ENCODE results near the gene HINT3. TPM values are rescaled to one million over a fixed set of nuclear protein-coding genes. Genes with fewer than 3 reads are reported as not detected.

The HINT3 gene
- total and polyA plus RNA-seq, 9 donors: 22.4 to 31.1 (median 27.0) TPM

DNA sequence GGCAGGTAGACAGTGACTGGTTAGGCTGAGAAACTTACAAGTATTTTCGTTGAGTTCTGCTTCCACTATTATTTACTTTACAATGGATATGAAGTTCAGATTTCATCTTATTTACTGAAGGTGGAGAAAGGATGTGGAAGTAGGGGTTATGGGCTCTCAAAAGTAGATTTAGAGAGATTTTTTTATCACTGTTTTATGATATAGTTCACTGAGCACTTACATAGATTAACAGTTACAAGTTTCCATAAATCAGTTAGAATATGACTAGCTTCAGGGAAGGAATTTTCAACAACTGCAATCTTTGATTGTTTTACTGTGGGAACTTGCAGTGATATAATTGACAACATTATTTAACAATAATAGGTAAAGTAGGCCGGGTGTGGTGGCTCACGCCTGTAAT is 22.5 kb downstream of the HINT3 start:
- no peak overlapping the region for H3K4me3 ChIP-seq (ENCODE audit: low read length)
- peaks cover 4% of the 10 kb centered on the region for H3K36me3 ChIP-seq (ENCODE audit: control insufficient read depth, insufficient read depth, low read length)

GRCh38 chr6:125981571-125982185 is 25.1 kb downstream of the HINT3 start:
- no peaks in the 10 kb centered on the region for H3K4me1 ChIP-seq (ENCODE audit: control insufficient read depth, insufficient read depth, low read length)
- no peaks in the 10 kb centered on the region for H3K36me3 ChIP-seq (ENCODE audit: control insufficient read depth, insufficient read depth, low read length)
- H3K27me3 ChIP-seq (ENCODE audit: control insufficient read depth, insufficient read depth, low read length): no peaks in the 10 kb centered on the region
- H3K27ac ChIP-seq (ENCODE audit: low read length): no peak overlapping the region
- no peaks in the 10 kb centered on the region for H3K9me3 ChIP-seq (replicated peaks; ENCODE audit: control insufficient read depth, low read depth, low read length)
- no peak overlapping the region for H3K4me3 ChIP-seq (ENCODE audit: low read length)
- DNase-seq: no peak
- WGBS (ENCODE audit: insufficient coverage): 100% methylated on average over 1 of the region's 2 CpGs

More for the DNA sequence above, 22.5 kb downstream of the HINT3 start:
- Histone ChIP-seq H3K27ac (ENCODE audit: low read length) (no peak overlapping the region), H3K4me1 (ENCODE audit: control insufficient read depth, insufficient read depth, low read length) (no peaks in the 10 kb centered on the region), H3K27me3 (ENCODE audit: control insufficient read depth, insufficient read depth, low read length) (no peaks in the 10 kb centered on the region), H3K9me3 (replicated peaks; ENCODE audit: control insufficient read depth, low read depth, low read length) (no peaks in the 10 kb centered on the region)
- DNase-seq: no peak
- no CpG with 5 or more reads among the region's 3 CpGs for WGBS (ENCODE audit: insufficient coverage)

- Histone ChIP-seq H3K27ac (ENCODE audit: low read length) (no peak overlapping the region), H3K4me3 (ENCODE audit: low read length) (no peak overlapping the region), H3K36me3 (ENCODE audit: control insufficient read depth, insufficient read depth, low read length) (no peaks in the 10 kb centered on the region), H3K4me1 (ENCODE audit: control insufficient read depth, insufficient read depth, low read length) (peaks cover 2% of the 10 kb centered on the region), H3K9me3 (replicated peaks; ENCODE audit: control insufficient read depth, low read depth, low read length) (no peaks in the 10 kb centered on the region), H3K27me3 (ENCODE audit: control insufficient read depth, insufficient read depth, low read length) (no peaks in the 10 kb centered on the region)
- no peak for DNase-seq
- no CpG with 5 or more reads among the region's 4 CpGs for WGBS (ENCODE audit: insufficient coverage)
Measured at GRCh38 chr6:125983246-125983945, 26.8 kb downstream of the HINT3 start.

GRCh38 chr6:125984311-125984710 is 27.7 kb downstream of the HINT3 start:
- no peak overlapping the region for H3K4me3 ChIP-seq (ENCODE audit: low read length)
- DNase-seq: no peak
- H3K36me3 ChIP-seq (ENCODE audit: control insufficient read depth, insufficient read depth, low read length): no peaks in the 10 kb centered on the region
- H3K27me3 ChIP-seq (ENCODE audit: control insufficient read depth, insufficient read depth, low read length): no peaks in the 10 kb centered on the region
- no CpG with 5 or more reads among the region's 2 CpGs for WGBS (ENCODE audit: insufficient coverage)
- H3K9me3 ChIP-seq (replicated peaks; ENCODE audit: control insufficient read depth, low read depth, low read length): no peaks in the 10 kb centered on the region
- H3K27ac ChIP-seq (ENCODE audit: low read length): no peak overlapping the region
- peaks cover 2% of the 10 kb centered on the region for H3K4me1 ChIP-seq (ENCODE audit: control insufficient read depth, insufficient read depth, low read length)

GRCh38 chr6:125985522-125985921 is 29.0 kb downstream of the HINT3 start:
- WGBS (ENCODE audit: insufficient coverage): 59% methylated on average over 2 of the region's 4 CpGs
- H3K4me3 ChIP-seq (ENCODE audit: low read length): peak overlapping the region; percentile 86

DNA sequence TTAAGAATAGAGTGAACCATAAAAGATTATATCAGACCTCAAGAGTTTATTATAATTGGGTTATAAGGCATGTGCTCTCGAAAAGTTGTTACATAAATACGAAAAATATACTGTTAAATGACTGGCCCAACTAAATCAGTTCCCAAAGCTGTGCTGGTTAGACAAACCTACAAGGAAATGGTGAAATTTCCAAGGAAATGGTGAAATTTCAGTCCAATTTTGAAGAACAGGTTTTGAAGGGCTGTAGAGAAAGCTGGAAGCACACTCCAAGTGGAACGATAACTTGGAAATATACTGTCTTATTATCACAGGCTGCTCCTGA is 29.4 kb downstream of the HINT3 start:
- no peak for DNase-seq
- no peaks in the 10 kb centered on the region for H3K36me3 ChIP-seq (ENCODE audit: control insufficient read depth, insufficient read depth, low read length)
- no peaks in the 10 kb centered on the region for H3K9me3 ChIP-seq (replicated peaks; ENCODE audit: control insufficient read depth, low read depth, low read length)
- no CpG with 5 or more reads among the region's 3 CpGs for WGBS (ENCODE audit: insufficient coverage)
- H3K27me3 ChIP-seq (ENCODE audit: control insufficient read depth, insufficient read depth, low read length): no peaks in the 10 kb centered on the region
- peak overlapping the region; percentile 86 for H3K4me3 ChIP-seq (ENCODE audit: low read length)
- H3K4me1 ChIP-seq (ENCODE audit: control insufficient read depth, insufficient read depth, low read length): peaks cover 2% of the 10 kb centered on the region
- H3K27ac ChIP-seq (ENCODE audit: low read length): peak overlapping the region; percentile 74

More at GRCh38 chr6:125985522-125985921, 29.0 kb downstream of the HINT3 start:
- H3K36me3 ChIP-seq (ENCODE audit: control insufficient read depth, insufficient read depth, low read length): no peaks in the 10 kb centered on the region
- H3K9me3 ChIP-seq (replicated peaks; ENCODE audit: control insufficient read depth, low read depth, low read length): no peaks in the 10 kb centered on the region
- no peaks in the 10 kb centered on the region for H3K27me3 ChIP-seq (ENCODE audit: control insufficient read depth, insufficient read depth, low read length)
- H3K27ac ChIP-seq (ENCODE audit: low read length): no peak overlapping the region
- peaks cover 2% of the 10 kb centered on the region for H3K4me1 ChIP-seq (ENCODE audit: control insufficient read depth, insufficient read depth, low read length)
- DNase-seq: no peak

DNA sequence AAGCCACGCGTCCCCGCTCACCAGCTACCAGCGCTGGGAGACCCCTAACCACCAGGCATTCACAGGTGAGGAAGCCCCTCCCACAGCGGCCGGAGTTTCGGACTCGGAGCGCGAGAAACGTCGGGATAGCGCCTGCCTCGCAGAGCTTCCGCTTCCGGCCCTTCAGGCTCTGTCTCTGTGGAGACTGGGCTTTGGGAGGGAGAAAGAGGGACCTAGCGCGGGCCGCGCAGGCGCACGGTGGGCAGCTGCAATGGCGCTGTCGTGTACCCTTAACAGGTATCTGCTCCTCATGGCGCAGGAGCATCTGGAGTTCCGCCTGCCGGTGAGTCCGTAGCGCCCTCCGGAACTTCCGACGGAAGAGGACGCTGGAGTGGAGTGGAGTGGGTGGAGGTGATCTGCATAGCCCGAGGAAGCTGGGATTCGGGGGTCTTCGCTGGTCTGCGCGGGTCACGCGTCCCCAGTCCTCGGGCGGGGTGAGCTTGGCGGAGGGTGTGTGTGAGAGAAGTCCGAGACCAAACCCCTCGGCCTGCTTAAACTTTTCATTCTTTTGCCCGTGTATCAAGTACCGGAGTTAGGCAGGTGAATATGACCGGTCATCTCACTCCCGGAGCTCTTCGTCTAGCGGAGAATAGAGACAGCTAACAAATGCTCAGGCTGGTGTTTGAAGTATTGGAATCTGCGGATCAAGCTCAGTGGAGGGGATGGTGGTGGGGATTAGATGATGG is 29.9 kb downstream of the HINT3 start, which contains the start of gene TRMT11:
TSS of gene TRMT11 (plus strand) at position 240 of the 725 bp plus-strand sequence. CDS start at position 251, 11 bp downstream.
- Histone ChIP-seq H3K27me3 (ENCODE audit: control insufficient read depth, insufficient read depth, low read length) (no peaks in the 10 kb centered on the region), H3K4me1 (ENCODE audit: control insufficient read depth, insufficient read depth, low read length) (peaks cover 2% of the 10 kb centered on the region), H3K4me3 (ENCODE audit: low read length) (peak within 1 kb of the TSS; percentile 86), H3K27ac (ENCODE audit: low read length) (peak within 1 kb of the TSS; percentile 74), H3K9me3 (replicated peaks; ENCODE audit: control insufficient read depth, low read depth, low read length) (no peaks in the 10 kb centered on the region), H3K36me3 (ENCODE audit: control insufficient read depth, insufficient read depth, low read length) (no peaks in the 10 kb centered on the region)
- peak; percentile 96 for DNase-seq
- under 1% methylated on average over 41 of the region's 52 CpGs for WGBS (ENCODE audit: insufficient coverage)

- no peaks in the 10 kb centered on the region for H3K36me3 ChIP-seq (ENCODE audit: control insufficient read depth, insufficient read depth, low read length)
- peak overlapping the region; percentile 86 for H3K4me3 ChIP-seq (ENCODE audit: low read length)
- peaks cover 2% of the 10 kb centered on the region for H3K4me1 ChIP-seq (ENCODE audit: control insufficient read depth, insufficient read depth, low read length)
- peak; percentile 14 for DNase-seq
- H3K27me3 ChIP-seq (ENCODE audit: control insufficient read depth, insufficient read depth, low read length): no peaks in the 10 kb centered on the region
- peak overlapping the region; percentile 74 for H3K27ac ChIP-seq (ENCODE audit: low read length)
- H3K9me3 ChIP-seq (replicated peaks; ENCODE audit: control insufficient read depth, low read depth, low read length): no peaks in the 10 kb centered on the region
- 10% methylated on average over 9 of the region's 10 CpGs for WGBS (ENCODE audit: insufficient coverage)
Measured at GRCh38 chr6:125987026-125987617, 30.6 kb downstream of the HINT3 start.

DNA sequence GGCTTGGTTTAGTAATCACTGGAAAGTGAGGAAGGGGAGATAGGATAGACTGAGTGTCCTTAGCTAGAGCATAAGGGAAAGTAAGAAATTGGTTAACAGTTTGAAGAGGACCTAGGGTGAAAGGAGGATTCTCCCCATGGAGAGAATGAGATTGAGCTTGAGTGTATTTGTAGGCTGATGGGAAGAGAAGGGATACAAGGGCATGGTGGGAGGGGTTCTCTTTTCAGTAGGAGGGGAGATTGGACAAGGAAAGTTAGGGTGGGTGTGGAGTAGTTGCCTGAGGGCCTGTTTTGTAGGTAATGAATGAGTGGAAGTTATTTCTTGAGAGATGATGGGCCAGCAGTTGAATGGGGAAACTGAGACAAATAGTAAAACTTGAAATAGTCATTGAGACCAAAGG is 31.7 kb downstream of the HINT3 start:
- peaks cover 2% of the 10 kb centered on the region for H3K4me1 ChIP-seq (ENCODE audit: control insufficient read depth, insufficient read depth, low read length)
- H3K4me3 ChIP-seq (ENCODE audit: low read length): no peak overlapping the region
- H3K27ac ChIP-seq (ENCODE audit: low read length): no peak overlapping the region

DNA sequence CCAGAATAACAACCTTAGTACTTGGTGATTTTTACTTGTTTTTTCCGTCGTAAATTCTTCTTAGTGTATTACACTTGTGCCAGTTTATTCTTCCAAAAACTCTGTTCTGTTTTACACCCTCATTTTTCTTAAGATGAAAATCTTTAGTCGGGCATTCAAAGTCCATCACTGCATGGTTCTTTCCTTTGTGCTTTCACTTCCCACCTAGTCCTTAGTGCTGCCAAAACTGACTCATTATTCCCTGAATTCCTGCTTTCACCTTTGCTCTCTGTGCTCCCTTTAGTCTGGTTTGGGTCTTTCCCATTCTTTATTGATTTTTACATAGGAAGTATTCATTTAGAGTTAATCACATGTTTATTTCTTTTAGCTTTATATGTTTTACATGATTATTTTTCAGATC is 33.1 kb downstream of the HINT3 start:
- Histone ChIP-seq H3K27ac (ENCODE audit: low read length) (no peak overlapping the region), H3K36me3 (ENCODE audit: control insufficient read depth, insufficient read depth, low read length) (no peaks in the 10 kb centered on the region), H3K27me3 (ENCODE audit: control insufficient read depth, insufficient read depth, low read length) (no peaks in the 10 kb centered on the region), H3K4me1 (ENCODE audit: control insufficient read depth, insufficient read depth, low read length) (peaks cover 2% of the 10 kb centered on the region), H3K9me3 (replicated peaks; ENCODE audit: control insufficient read depth, low read depth, low read length) (no peaks in the 10 kb centered on the region), H3K4me3 (ENCODE audit: low read length) (no peak overlapping the region)
- 75% methylated on average over 1 of the region's 3 CpGs for WGBS (ENCODE audit: insufficient coverage)
- DNase-seq: no peak

More for the DNA sequence above, 31.7 kb downstream of the HINT3 start:
- DNase-seq: no peak
- H3K27me3 ChIP-seq (ENCODE audit: control insufficient read depth, insufficient read depth, low read length): no peaks in the 10 kb centered on the region
- no peaks in the 10 kb centered on the region for H3K36me3 ChIP-seq (ENCODE audit: control insufficient read depth, insufficient read depth, low read length)
- H3K9me3 ChIP-seq (replicated peaks; ENCODE audit: control insufficient read depth, low read depth, low read length): no peaks in the 10 kb centered on the region
